HepG2 (cell line): Measurements from ENCODE around the gene AMY1C. TPM values are rescaled to one million over a fixed set of nuclear protein-coding genes. Genes with fewer than 3 reads are reported as not detected.

Experiments used
- ATAC-seq: fragments of 200-7000 bp; cut with Tn5 transposase; 3 replicates; pipeline ENCODE4 v1.9.1; 2020; ENCODE audit warnings: mild to moderate bottlenecking, moderate library complexity
- BruUV-seq: library from RNA; stranded (reverse); fragments of 400-500 nt; replicated peaks from 2 replicates; lab custom pipeline; 2021; lab: Mats Ljungman, UMichigan
- CTCF ChIA-PET: fragments of 300-600 bp; formaldehyde crosslinking; extraction: SDS; loops from one replicate; lab custom pipeline; 2021; ENCODE audit warnings: low total read pairs, inconsistent platforms, low intra/inter-chr PET ratio; lab: Yijun Ruan, JAX
- POLR2A ChIA-PET: fragments of 350-600 bp; sonication (Branson Sonifier 250); formaldehyde crosslinking; loops from one replicate; lab custom pipeline; 2020; ENCODE audit warnings: antibody characterized with exemption, inconsistent platforms; lab: Yijun Ruan, JAX
- DNase-seq: peaks from one replicate; pipeline ENCODE4 v3.0.0-alpha.2; 2015; ENCODE audit warnings: low spot score
- FAIRE-seq: peaks from 3 replicates; lab custom pipeline; 2011; peaks lifted over from hg19 to GRCh38; lab: Jason Lieb, UNC
- H2AFZ ChIP-seq: one replicate; pipeline ENCODE4 v1.6.1; 2011; ENCODE audit warnings: low read length, inconsistent platforms
- H3K27ac ChIP-seq: fragments of 300-600 bp; 3 replicates; pipeline ENCODE4 v1.8.0; 2011; ENCODE audit warnings: mixed run types, mild to moderate bottlenecking, mixed read lengths, low read length, inconsistent platforms; ENCODE audit not compliant: insufficient read depth; ENCODE audit errors: extremely low read length
- H3K27me3 ChIP-seq, 2 experiments: fragments of 200-600 bp in 1 of 2; 2 replicates in 1 of 2; 3 replicates in 1 of 2; pipeline versions ENCODE4 v1.6.0 to v1.8.0; 2011; ENCODE audit warnings: low read length in 2 of 2, mild to moderate bottlenecking in 2 of 2, moderate library complexity in 2 of 2, inconsistent platforms in 1 of 2; ENCODE audit not compliant: insufficient read depth in 2 of 2, control insufficient read depth in 1 of 2
- H3K36me3 ChIP-seq, 2 experiments: fragments of 200-600 bp in 1 of 2; replicated peaks in 1 of 2; 2 replicates in 1 of 2; 3 replicates in 1 of 2; pipeline versions ENCODE4 v1.5.1 to v1.8.0; 2011; ENCODE audit warnings: low read length in 2 of 2, inconsistent platforms in 1 of 2; ENCODE audit not compliant: insufficient read depth in 2 of 2, control insufficient read depth in 1 of 2
- H3K4me1 ChIP-seq: 2 replicates; pipeline ENCODE4 v1.5.1; 2012; ENCODE audit warnings: low read length, inconsistent platforms; ENCODE audit not compliant: insufficient read depth
- H3K4me2 ChIP-seq: 2 replicates; pipeline ENCODE4 v1.6.0; 2011; ENCODE audit warnings: low read depth, low read length, inconsistent platforms
- H3K4me3 ChIP-seq, 3 experiments: fragments of 200-600 bp in 1 of 3; sonication (generic), shearing (Covaris generic) in 1 of 3; replicated peaks in 1 of 3; 2 replicates each; pipeline ENCODE4 v1.5.1; 2011 to 2016; ENCODE audit warnings: low read length in 3 of 3, inconsistent platforms in 2 of 3, low read depth in 2 of 3, mild to moderate bottlenecking in 2 of 3, control low read depth in 1 of 3, mixed read lengths in 1 of 3; ENCODE audit not compliant: insufficient read depth in 1 of 3
- H3K79me2 ChIP-seq: one replicate; pipeline ENCODE4 v1.6.1; 2011; ENCODE audit warnings: low read length, inconsistent platforms; ENCODE audit not compliant: insufficient read depth
- H3K9ac ChIP-seq: 2 replicates; pipeline ENCODE4 v1.6.0; 2011; ENCODE audit warnings: mild to moderate bottlenecking, low read depth, low read length, inconsistent platforms; ENCODE audit not compliant: insufficient read depth
- H3K9me3 ChIP-seq: 2 replicates; pipeline ENCODE4 v1.5.1; 2012; ENCODE audit warnings: mild to moderate bottlenecking, low read length
- H4K20me1 ChIP-seq: 2 replicates; pipeline ENCODE4 v1.6.0; 2011; ENCODE audit warnings: inconsistent platforms, mild to moderate bottlenecking, low read length, moderate library complexity; ENCODE audit not compliant: insufficient read depth
- ARNT ChIP-seq: fragments of 450-650 bp; IDR thresholded peaks from 2 replicates; pipeline ENCODE4 v1.6.1; 2017
- GMEB2 ChIP-seq: IDR thresholded peaks from 2 replicates; pipeline ENCODE4 v1.6.1; 2016; ENCODE audit warnings: missing biosample characterization, missing genetic modification reagents, low read depth
- RXRB ChIP-seq: IDR thresholded peaks from 2 replicates; pipeline ENCODE4 v1.6.1; 2016; ENCODE audit warnings: borderline replicate concordance, missing genetic modification reagents, missing compliant biosample characterization
- STAG1 ChIP-seq: sonication (generic); formaldehyde crosslinking; IDR thresholded peaks from 2 replicates; pipeline ENCODE4 v1.4.0; 2020; ENCODE audit warnings: missing genetic modification reagents
- ZNF253 ChIP-seq: sonication (generic); formaldehyde crosslinking; IDR thresholded peaks from 2 replicates; pipeline ENCODE4 v1.8.0; 2022; ENCODE audit warnings: mild to moderate bottlenecking, missing genetic modification reagents, borderline replicate concordance
- WGBS: methylation state at CpG from one replicate; pipeline ENCODE4 v1.1.6; 2017; ENCODE audit warnings: low lambda C conversion rate; 5-methylcytosine and 5-hydroxymethylcytosine counted together
- in situ Hi-C: cut with HindIII; loops from 2 replicates; pipeline ENCODE4 v1.10.0; 2017; ENCODE audit warnings: low pct_unique_long_range_greater_than_20kb; ENCODE audit not compliant: extremely low pct_ligation_motif_present
- intact Hi-C: fragments of 100-400 bp; cut with micrococcal nuclease; formaldehyde crosslinking; loops from one replicate; pipeline ENCODE4 v1.10.0; 2022; ENCODE audit not compliant: unreplicated experiment
- polyA plus RNA-seq, 8 experiments: library from polyadenylated mRNA; depleted of rRNA in 3 of 8; stranded (reverse) in 7 of 8; unstranded in 1 of 8; fragments of >200 nt; fragmentation: Illumina TruSeq in 4 of 8; extraction: Trizol in 4 of 8; gene quantifications; 2 replicates each; pipeline versions ENCODE4 v1.2.1 to v1.2.3, GENCODE V29; 2011 to 2016; ENCODE audit warnings: low read depth in 4 of 8, missing spikeins in 1 of 8, mixed read lengths in 1 of 8; ENCODE audit not compliant: insufficient read depth in 1 of 8
- total RNA-seq, 5 experiments: library from RNA; depleted of rRNA; stranded (reverse); fragments of >200 nt; fragmentation: Illumina TruSeq; extraction: Trizol; gene quantifications; 2 replicates each; pipeline ENCODE4 v1.2.3, GENCODE V29; 2016; ENCODE audit warnings: low read depth in 1 of 5
- TF ChIP-seq, protein P1 (sequence below): sonication (generic); formaldehyde crosslinking; IDR thresholded peaks from 2 replicates; pipeline ENCODE4 v1.5.0; 2020; ENCODE audit warnings: mild to moderate bottlenecking, missing genetic modification reagents, moderate library complexity
- TF ChIP-seq, protein P2 (sequence below): sonication (generic); formaldehyde crosslinking; IDR thresholded peaks from 2 replicates; pipeline ENCODE4 v1.4.0; 2020; ENCODE audit warnings: missing genetic modification reagents

The AMY1C gene
- total and polyA plus RNA-seq, 2 of the 13 experiments (the other 11 are each of a cell fraction or from before 2014, with no cell fraction given): not detected

DNA sequence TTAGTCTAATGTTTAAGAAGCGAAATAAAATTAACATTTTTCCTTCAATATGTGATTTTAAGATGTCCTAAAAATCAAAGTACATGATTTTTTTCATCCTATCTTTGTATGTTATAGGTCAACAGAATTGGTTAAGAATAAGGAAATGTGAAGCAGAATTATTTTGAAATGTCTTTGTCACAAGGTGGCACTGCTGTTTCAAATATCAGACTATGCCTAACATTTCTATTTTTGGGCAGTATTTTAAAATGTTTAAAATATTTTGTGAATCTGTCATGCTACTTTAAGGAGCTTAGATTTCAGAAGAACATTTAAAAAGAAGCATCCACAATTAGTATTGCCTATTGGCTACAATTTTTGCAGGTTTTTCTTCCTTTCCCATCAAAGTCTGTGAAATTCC is 38.7 kb downstream of the AMY1C start:
- FAIRE-seq: no peak
- no TSS peak for BruUV-seq
- 0% methylated on average over 1 of the region's 1 CpG for whole genome bisulfite sequencing

More for the DNA sequence above, 38.7 kb downstream of the AMY1C start:
- ChIA-PET POLR2A (no interaction called here), CTCF (interaction anchor here (1.0 kb wide), 1 partner anchor 344 kb away, joined by 3 read pairs; no protein-coding TSS in a partner anchor)
- H3K4me1 ChIP-seq: no peaks in the 10 kb centered on the region
- no peak overlapping the region for H3K9ac ChIP-seq
- intact Hi-C loops: loop anchor here (5.0 kb wide), 1 partner anchor 474 kb away; no protein-coding TSS in a partner anchor
- H2AFZ ChIP-seq: no peak overlapping the region
- DNase-seq: no peak
- no peak for ATAC-seq
- H3K9me3 ChIP-seq: no peaks in the 10 kb centered on the region
- in situ Hi-C loops: no loop called here
- H4K20me1 ChIP-seq: no peaks in the 10 kb centered on the region
- no peaks in the 10 kb centered on the region for H3K79me2 ChIP-seq
- H3K4me3 ChIP-seq: no peak overlapping the region
- TF ChIP-seq ZNF253 (no peak), ARNT (no peak), STAG1 (CRISPR knock-in tag) (peak; percentile 57), RXRB (CRISPR knock-in tag) (no peak), GMEB2 (no peak)
- TF ChIP-seq, protein P1, sequence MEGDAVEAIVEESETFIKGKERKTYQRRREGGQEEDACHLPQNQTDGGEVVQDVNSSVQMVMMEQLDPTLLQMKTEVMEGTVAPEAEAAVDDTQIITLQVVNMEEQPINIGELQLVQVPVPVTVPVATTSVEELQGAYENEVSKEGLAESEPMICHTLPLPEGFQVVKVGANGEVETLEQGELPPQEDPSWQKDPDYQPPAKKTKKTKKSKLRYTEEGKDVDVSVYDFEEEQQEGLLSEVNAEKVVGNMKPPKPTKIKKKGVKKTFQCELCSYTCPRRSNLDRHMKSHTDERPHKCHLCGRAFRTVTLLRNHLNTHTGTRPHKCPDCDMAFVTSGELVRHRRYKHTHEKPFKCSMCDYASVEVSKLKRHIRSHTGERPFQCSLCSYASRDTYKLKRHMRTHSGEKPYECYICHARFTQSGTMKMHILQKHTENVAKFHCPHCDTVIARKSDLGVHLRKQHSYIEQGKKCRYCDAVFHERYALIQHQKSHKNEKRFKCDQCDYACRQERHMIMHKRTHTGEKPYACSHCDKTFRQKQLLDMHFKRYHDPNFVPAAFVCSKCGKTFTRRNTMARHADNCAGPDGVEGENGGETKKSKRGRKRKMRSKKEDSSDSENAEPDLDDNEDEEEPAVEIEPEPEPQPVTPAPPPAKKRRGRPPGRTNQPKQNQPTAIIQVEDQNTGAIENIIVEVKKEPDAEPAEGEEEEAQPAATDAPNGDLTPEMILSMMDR (CRISPR knock-in tag): peak; percentile 32; the same call in 1 of the 2 replicates
- TF ChIP-seq, protein P2, sequence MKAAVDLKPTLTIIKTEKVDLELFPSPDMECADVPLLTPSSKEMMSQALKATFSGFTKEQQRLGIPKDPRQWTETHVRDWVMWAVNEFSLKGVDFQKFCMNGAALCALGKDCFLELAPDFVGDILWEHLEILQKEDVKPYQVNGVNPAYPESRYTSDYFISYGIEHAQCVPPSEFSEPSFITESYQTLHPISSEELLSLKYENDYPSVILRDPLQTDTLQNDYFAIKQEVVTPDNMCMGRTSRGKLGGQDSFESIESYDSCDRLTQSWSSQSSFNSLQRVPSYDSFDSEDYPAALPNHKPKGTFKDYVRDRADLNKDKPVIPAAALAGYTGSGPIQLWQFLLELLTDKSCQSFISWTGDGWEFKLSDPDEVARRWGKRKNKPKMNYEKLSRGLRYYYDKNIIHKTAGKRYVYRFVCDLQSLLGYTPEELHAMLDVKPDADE (CRISPR knock-in tag): no peak
- H3K36me3 ChIP-seq: no peaks in the 10 kb centered on the region
- H3K27ac ChIP-seq: no peak overlapping the region
- no peak overlapping the region for H3K4me2 ChIP-seq
- no peaks in the 10 kb centered on the region for H3K27me3 ChIP-seq
